ENCODE data around the gene DCTN4.

DNA sequence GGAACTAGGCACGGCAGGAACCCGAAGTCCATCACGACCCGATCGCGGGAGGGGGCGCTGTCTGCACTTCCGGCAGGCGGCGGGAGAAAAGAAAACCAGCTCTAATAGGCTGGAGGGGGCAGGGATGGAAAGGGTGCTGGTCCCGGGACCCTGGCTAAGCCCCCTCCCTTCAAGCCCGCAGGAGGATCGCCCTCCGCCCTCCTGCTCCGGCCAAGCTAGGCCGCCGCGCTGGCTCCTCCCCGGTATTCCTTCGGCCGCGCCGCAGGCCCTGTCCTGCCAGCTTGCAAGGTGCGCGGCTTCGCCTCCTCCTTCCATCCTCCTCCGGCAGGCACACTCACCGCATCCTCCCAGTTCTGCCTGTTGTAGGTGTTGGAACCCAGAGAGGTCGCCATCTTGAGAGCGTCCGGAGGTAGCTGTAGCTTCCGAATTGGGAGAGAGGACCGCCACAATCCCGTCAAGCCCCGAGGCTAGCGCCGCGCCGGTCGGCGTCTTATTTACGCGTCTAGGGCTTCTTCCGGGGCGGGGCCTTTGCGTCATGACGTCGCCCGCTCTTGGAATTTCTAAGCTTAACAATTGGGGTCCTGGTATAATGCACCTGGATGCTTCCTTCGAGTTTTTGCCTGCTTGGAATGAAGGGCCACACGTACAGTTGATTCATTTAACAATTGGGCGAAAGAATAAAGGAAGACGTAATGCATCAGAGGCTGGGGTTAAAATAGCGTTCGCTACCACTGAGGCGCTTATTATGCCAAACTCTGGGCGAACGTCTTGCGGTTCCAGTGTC lies 58.0 kb downstream of the DCTN4 start, which contains the start of gene RBM22:
- TF ChIP-seq GATA2 (IDR thresholded peaks at IDR 0.05; ENCODE audit: low read depth, low read length) (no peak), GATA3 (IDR thresholded peaks at IDR 0.05; ENCODE audit: low read depth, low read length) (no peak)

Data from SH-SY5Y (cell line).